SH-SY5Y (cell line): ENCODE results near the gene CCDC124.

Experiments
- GATA2 ChIP-seq: IDR thresholded peaks from 2 replicates; pipeline ENCODE4 v1.6.1; 2011; ENCODE audit warnings: mild to moderate bottlenecking, low read depth, low read length
- GATA3 ChIP-seq: IDR thresholded peaks from 2 replicates; pipeline ENCODE4 v1.6.1; 2011; ENCODE audit warnings: low read depth, mild to moderate bottlenecking, low read length, moderate library complexity

- TF ChIP-seq GATA2 (no peak), GATA3 (no peak)
Observed at GRCh38 chr19:17938092-17938845, 5.5 kb downstream of the CCDC124 start.
